Type B pancreatic cell (in vitro differentiated cells): ENCODE data around the gene TMEM212. TPM values are rescaled to one million over a fixed set of nuclear protein-coding genes. Genes with fewer than 3 reads are reported as not detected.

Experiments
- DNase-seq: peaks from one replicate; pipeline ENCODE4 v3.0.0; 2021; ENCODE audit warnings: mixed read lengths; ENCODE audit not compliant: unreplicated experiment; ENCODE audit errors: extremely low spot score
- H3K27ac Mint-ChIP-seq: 2 replicates; pipeline ENCODE4 v1.8.0; 2021; ENCODE audit warnings: mild to moderate bottlenecking, mixed read lengths
- H3K27me3 Mint-ChIP-seq: 2 replicates; pipeline ENCODE4 v1.8.0; 2021; ENCODE audit warnings: mixed read lengths
- H3K36me3 Mint-ChIP-seq: 2 replicates; pipeline ENCODE4 v1.8.0; 2021; ENCODE audit warnings: mixed read lengths
- H3K4me1 Mint-ChIP-seq: one replicate; pipeline ENCODE4 v1.8.0; 2021; ENCODE audit warnings: mixed read lengths; ENCODE audit not compliant: unreplicated experiment
- H3K4me3 Mint-ChIP-seq: 2 replicates; pipeline ENCODE4 v1.8.0; 2021; ENCODE audit warnings: mild to moderate bottlenecking, mixed read lengths
- H3K9me3 Mint-ChIP-seq: 2 replicates; pipeline ENCODE4 v1.8.0; 2021; ENCODE audit warnings: mixed read lengths
- CTCF ChIP-seq: fragments of 200-600 bp; sonication (generic); conservative IDR thresholded peaks from 2 replicates; pipeline ENCODE4 v1.5.0; 2021; ENCODE audit warnings: antibody characterized with exemption, mild to moderate bottlenecking
- total RNA-seq: library from RNA; stranded (reverse); gene quantifications from 2 replicates; pipeline ENCODE4 v1.2.1, GENCODE V29; 2021; ENCODE audit warnings: low replicate concordance

TMEM212 gene
- total RNA-seq, 1 donor from 2014 or later: not detected

- no peaks in the 10 kb centered on the region for H3K27me3 Mint-ChIP-seq
- TF ChIP-seq CTCF: no peak
- no peak for DNase-seq
- peaks cover 19% of the 10 kb centered on the region for H3K4me1 Mint-ChIP-seq
- H3K27ac Mint-ChIP-seq: no peak overlapping the region
- no peaks in the 10 kb centered on the region for H3K36me3 Mint-ChIP-seq
- H3K9me3 Mint-ChIP-seq: peaks cover 3% of the 10 kb centered on the region
- no peak overlapping the region for H3K4me3 Mint-ChIP-seq
Observed at GRCh38 chr3:171840811-171841619, 2.1 kb upstream of the TMEM212 start.

- peaks cover 19% of the 10 kb centered on the region for H3K4me1 Mint-ChIP-seq
- H3K27ac Mint-ChIP-seq: no peak overlapping the region
- no peak for TF ChIP-seq CTCF
- H3K36me3 Mint-ChIP-seq: no peaks in the 10 kb centered on the region
- peaks cover 5% of the 10 kb centered on the region for H3K9me3 Mint-ChIP-seq
- DNase-seq: no peak
- no peak overlapping the region for H3K4me3 Mint-ChIP-seq
- no peaks in the 10 kb centered on the region for H3K27me3 Mint-ChIP-seq
Observed at GRCh38 chr3:171841620-171842000, 1.5 kb upstream of the TMEM212 start.

GRCh38 chr3:171844873-171845272 lies 1.7 kb downstream of the TMEM212 start:
- Mint-ChIP-seq H3K27ac (no peak overlapping the region), H3K27me3 (no peaks in the 10 kb centered on the region), H3K4me3 (no peak overlapping the region), H3K36me3 (no peaks in the 10 kb centered on the region), H3K4me1 (peaks cover 10% of the 10 kb centered on the region), H3K9me3 (peaks cover 5% of the 10 kb centered on the region)
- no peak for TF ChIP-seq CTCF
- DNase-seq: no peak

GRCh38 chr3:171845481-171846284 lies 2.5 kb downstream of the TMEM212 start:
- no peak for DNase-seq
- H3K27me3 Mint-ChIP-seq: no peaks in the 10 kb centered on the region
- no peaks in the 10 kb centered on the region for H3K36me3 Mint-ChIP-seq
- TF ChIP-seq CTCF: no peak
- no peak overlapping the region for H3K27ac Mint-ChIP-seq
- H3K4me1 Mint-ChIP-seq: peaks cover 18% of the 10 kb centered on the region
- peaks cover 5% of the 10 kb centered on the region for H3K9me3 Mint-ChIP-seq
- no peak overlapping the region for H3K4me3 Mint-ChIP-seq

GRCh38 chr3:171846597-171846996 lies 3.4 kb downstream of the TMEM212 start:
- Mint-ChIP-seq H3K27ac (no peak overlapping the region), H3K9me3 (peaks cover 5% of the 10 kb centered on the region), H3K27me3 (no peaks in the 10 kb centered on the region), H3K4me1 (peaks cover 14% of the 10 kb centered on the region), H3K36me3 (no peaks in the 10 kb centered on the region), H3K4me3 (no peak overlapping the region)
- DNase-seq: no peak
- no peak for TF ChIP-seq CTCF
